ENCODE results near the gene KIAA0825.

The KIAA0825 gene

GRCh38 chr5:94481059-94481458 is 137.3 kb downstream of the KIAA0825 start:
- TF ChIP-seq CTCF (IDR thresholded peaks at IDR 0.05) = no peak
- Histone ChIP-seq H3K9ac (no peak overlapping the region), H3K36me3 (ENCODE audit: control insufficient read depth, insufficient read depth, low read length) (no peaks in the 10 kb centered on the region), H3K9me3 (ENCODE audit: control insufficient read depth, low read length) (no peaks in the 10 kb centered on the region), H2AFZ (no peak overlapping the region), H3K4me3 (ENCODE audit: low read depth, low read length) (no peak overlapping the region), H3K79me2 (no peaks in the 10 kb centered on the region), H3K27ac (no peak overlapping the region), H3K4me2 (ENCODE audit: low read length) (no peak overlapping the region), H3K4me1 (no peaks in the 10 kb centered on the region), H3K27me3 (ENCODE audit: control insufficient read depth, insufficient read depth, low read length) (no peaks in the 10 kb centered on the region)

- Histone ChIP-seq H3K27me3 (ENCODE audit: control insufficient read depth, insufficient read depth, low read length) (no peaks in the 10 kb centered on the region), H2AFZ (no peak overlapping the region), H3K9me3 (ENCODE audit: control insufficient read depth, low read length) (no peaks in the 10 kb centered on the region), H3K4me1 (no peaks in the 10 kb centered on the region), H3K4me2 (ENCODE audit: low read length) (no peak overlapping the region), H3K27ac (no peak overlapping the region), H3K79me2 (no peaks in the 10 kb centered on the region), H3K36me3 (ENCODE audit: control insufficient read depth, insufficient read depth, low read length) (no peaks in the 10 kb centered on the region), H3K4me3 (ENCODE audit: low read depth, low read length) (no peak overlapping the region), H3K9ac (no peak overlapping the region)
- TF ChIP-seq CTCF (IDR thresholded peaks at IDR 0.05) = no peak
Observed at GRCh38 chr5:94480486-94480885, 137.9 kb downstream of the KIAA0825 start.

- Histone ChIP-seq H3K79me2 (no peaks in the 10 kb centered on the region), H3K4me3 (ENCODE audit: low read depth, low read length) (no peak overlapping the region), H3K4me1 (no peaks in the 10 kb centered on the region), H3K9me3 (ENCODE audit: control insufficient read depth, low read length) (no peaks in the 10 kb centered on the region), H2AFZ (no peak overlapping the region), H3K9ac (no peak overlapping the region), H3K4me2 (ENCODE audit: low read length) (no peak overlapping the region), H3K27me3 (ENCODE audit: control insufficient read depth, insufficient read depth, low read length) (no peaks in the 10 kb centered on the region), H3K27ac (no peak overlapping the region), H3K36me3 (ENCODE audit: control insufficient read depth, insufficient read depth, low read length) (no peaks in the 10 kb centered on the region)
- TF ChIP-seq CTCF (IDR thresholded peaks at IDR 0.05) = no peak
Observed at GRCh38 chr5:94473936-94474335, 144.5 kb downstream of the KIAA0825 start.

- H3K4me2 ChIP-seq (ENCODE audit: low read length) = no peak overlapping the region
- no peak overlapping the region for H2AFZ ChIP-seq
- H3K9ac ChIP-seq = no peak overlapping the region
- no peak for TF ChIP-seq CTCF (IDR thresholded peaks at IDR 0.05)
- H3K27me3 ChIP-seq (ENCODE audit: control insufficient read depth, insufficient read depth, low read length) = no peaks in the 10 kb centered on the region
- H3K9me3 ChIP-seq (ENCODE audit: control insufficient read depth, low read length) = no peaks in the 10 kb centered on the region
- no peaks in the 10 kb centered on the region for H3K4me1 ChIP-seq
- no peaks in the 10 kb centered on the region for H3K79me2 ChIP-seq
- no peaks in the 10 kb centered on the region for H3K36me3 ChIP-seq (ENCODE audit: control insufficient read depth, insufficient read depth, low read length)
- H3K4me3 ChIP-seq (ENCODE audit: low read depth, low read length) = no peak overlapping the region
- no peak overlapping the region for H3K27ac ChIP-seq
Observed at GRCh38 chr5:94471521-94471920, 146.9 kb downstream of the KIAA0825 start.

GRCh38 chr5:94470802-94471201 is 147.6 kb downstream of the KIAA0825 start:
- Histone ChIP-seq H3K36me3 (ENCODE audit: control insufficient read depth, insufficient read depth, low read length) (no peaks in the 10 kb centered on the region), H3K9me3 (ENCODE audit: control insufficient read depth, low read length) (no peaks in the 10 kb centered on the region), H3K4me1 (no peaks in the 10 kb centered on the region), H2AFZ (no peak overlapping the region), H3K27me3 (ENCODE audit: control insufficient read depth, insufficient read depth, low read length) (no peaks in the 10 kb centered on the region), H3K79me2 (no peaks in the 10 kb centered on the region), H3K9ac (no peak overlapping the region), H3K4me2 (ENCODE audit: low read length) (no peak overlapping the region), H3K4me3 (ENCODE audit: low read depth, low read length) (no peak overlapping the region), H3K27ac (no peak overlapping the region)
- no peak for TF ChIP-seq CTCF (IDR thresholded peaks at IDR 0.05)
